K562 (cell line): Measurements from ENCODE around the gene WRAP53. TPM values are rescaled to one million over a fixed set of nuclear protein-coding genes. Genes with fewer than 3 reads are reported as not detected.

Experiments used
- BMI1 ChIP-seq: fragments of 150-350 bp; IDR thresholded peaks from 2 replicates; pipeline ENCODE4 v1.6.1; 2014; ENCODE audit warnings: low read length
- CREM ChIP-seq: IDR thresholded peaks from 2 replicates; pipeline ENCODE4 v1.6.1; 2014; ENCODE audit warnings: antibody characterized with exemption, low read depth
- FIP1L1 ChIP-seq: fragments of 200-400 bp; formaldehyde crosslinking; IDR thresholded peaks from 2 replicates; pipeline ENCODE4 v1.6.1; 2018; ENCODE audit warnings: mild to moderate bottlenecking, low read depth, low read length; ENCODE audit not compliant: poor library complexity, severe bottlenecking
- HDGF ChIP-seq: fragments of 450-650 bp; IDR thresholded peaks from 2 replicates; pipeline ENCODE4 v1.6.1; 2016
- KAT7 ChIP-seq: sonication (generic); formaldehyde crosslinking; IDR thresholded peaks from 2 replicates; pipeline ENCODE4 v1.8.0; 2022; ENCODE audit warnings: missing genetic modification reagents, mild to moderate bottlenecking, borderline replicate concordance
- POLR2AphosphoS2 ChIP-seq: IDR thresholded peaks from 2 replicates; pipeline ENCODE4 v1.6.1; 2012; ENCODE audit warnings: low read length, improper control_type of control experiment
- POLR2G ChIP-seq: fragments of 200-400 bp; formaldehyde crosslinking; IDR thresholded peaks from 2 replicates; pipeline ENCODE4 v1.6.1; 2017; ENCODE audit warnings: low read depth, mild to moderate bottlenecking, antibody characterized with exemption, low read length, moderate library complexity
- SMAD1 ChIP-seq: fragments of 150-350 bp; IDR thresholded peaks from 2 replicates; pipeline ENCODE4 v1.6.1; 2014; ENCODE audit warnings: low read length, low read depth; ENCODE audit not compliant: partially characterized antibody
- XRCC4 ChIP-seq: IDR thresholded peaks from one replicate; pipeline ENCODE4 v1.6.1; 2011; ENCODE audit not compliant: insufficient read depth, insufficient read length; ENCODE audit errors: extremely low read depth
- ZNF224 ChIP-seq: sonication (generic); formaldehyde crosslinking; IDR thresholded peaks from 2 replicates; pipeline ENCODE4 v1.8.0; 2022; ENCODE audit warnings: mild to moderate bottlenecking, missing genetic modification reagents
- ZNF282 ChIP-seq: sonication (generic); formaldehyde crosslinking; IDR thresholded peaks from 2 replicates; pipeline ENCODE4 v1.8.1; 2023; ENCODE audit warnings: missing genetic modification reagents
- ZNF583 ChIP-seq: fragments of 250-450 bp; sonication (Bioruptor Pico); IDR thresholded peaks from 2 replicates; pipeline ENCODE4 v1.4.0; 2020
- ZNF707 ChIP-seq: fragments of 250-450 bp; sonication (Bioruptor Pico); conservative IDR thresholded peaks from 2 replicates; pipeline ENCODE4 v1.8.0; 2022; ENCODE audit warnings: inconsistent platforms, mild to moderate bottlenecking, moderate library complexity
- ZNF79 ChIP-seq: fragments of 250-450 bp; sonication (Bioruptor Pico); IDR thresholded peaks from 2 replicates; pipeline ENCODE4 v1.4.0; 2020; ENCODE audit warnings: low read depth, mild to moderate bottlenecking, moderate library complexity
- polyA plus RNA-seq, 8 experiments: library from polyadenylated mRNA; depleted of rRNA in 4 of 8; stranded (reverse) in 5 of 8; unstranded in 3 of 8; fragments of >200 nt; fragmentation: Nextera tagmentation in 2 of 8; fragmentation: Illumina TruSeq in 1 of 8; extraction: Ambion mirVana in 2 of 8; extraction: Trizol in 1 of 8; gene quantifications; 2 replicates each; pipeline versions ENCODE4 v1.2.1 to v1.2.3, GENCODE V29; 2011 to 2014; ENCODE audit warnings: inconsistent platforms in 1 of 8, missing spikeins in 1 of 8
- total RNA-seq, 7 experiments: library from RNA; depleted of rRNA in 6 of 7; stranded (reverse); fragments of >200 nt in 6 of 7; fragmentation: Illumina TruSeq in 2 of 7; extraction: Trizol in 2 of 7; gene quantifications; 2 replicates each; pipeline versions ENCODE4 v1.2.1 to v1.2.3, GENCODE V29; 2011 to 2021; ENCODE audit warnings: low replicate concordance in 1 of 7
- TF ChIP-seq, protein P1 (sequence below): sonication (generic); formaldehyde crosslinking; IDR thresholded peaks from 2 replicates; pipeline ENCODE4 v1.8.0; 2022; ENCODE audit warnings: mild to moderate bottlenecking, missing genetic modification reagents
- TF ChIP-seq, protein P2 (sequence below): fragments of 450-650 bp; formaldehyde crosslinking; conservative IDR thresholded peaks from 2 replicates; pipeline ENCODE4 v1.4.0; 2022; ENCODE audit warnings: mild to moderate bottlenecking, missing genetic modification characterization
- TF ChIP-seq, protein P3 (sequence below): fragments of 450-650 bp; IDR thresholded peaks from 2 replicates; pipeline ENCODE4 v1.6.1; 2016; ENCODE audit warnings: low read depth, mild to moderate bottlenecking, moderate library complexity
- TF ChIP-seq, protein P4 (sequence below), 2 experiments: fragments of 450-650 bp; IDR thresholded peaks; 2 replicates each; pipeline ENCODE4 v1.6.1; 2016
- TF ChIP-seq, protein P5 (sequence below): sonication (generic); formaldehyde crosslinking; IDR thresholded peaks from 2 replicates; pipeline ENCODE4 v1.8.0; 2023; ENCODE audit warnings: mild to moderate bottlenecking, missing genetic modification reagents

The WRAP53 gene
- total and polyA plus RNA-seq, 9 of the 15 experiments (the other 6 are each of a cell fraction or from before 2014, with no cell fraction given) = 0.72 to 18.2 (median 13.4) TPM

DNA sequence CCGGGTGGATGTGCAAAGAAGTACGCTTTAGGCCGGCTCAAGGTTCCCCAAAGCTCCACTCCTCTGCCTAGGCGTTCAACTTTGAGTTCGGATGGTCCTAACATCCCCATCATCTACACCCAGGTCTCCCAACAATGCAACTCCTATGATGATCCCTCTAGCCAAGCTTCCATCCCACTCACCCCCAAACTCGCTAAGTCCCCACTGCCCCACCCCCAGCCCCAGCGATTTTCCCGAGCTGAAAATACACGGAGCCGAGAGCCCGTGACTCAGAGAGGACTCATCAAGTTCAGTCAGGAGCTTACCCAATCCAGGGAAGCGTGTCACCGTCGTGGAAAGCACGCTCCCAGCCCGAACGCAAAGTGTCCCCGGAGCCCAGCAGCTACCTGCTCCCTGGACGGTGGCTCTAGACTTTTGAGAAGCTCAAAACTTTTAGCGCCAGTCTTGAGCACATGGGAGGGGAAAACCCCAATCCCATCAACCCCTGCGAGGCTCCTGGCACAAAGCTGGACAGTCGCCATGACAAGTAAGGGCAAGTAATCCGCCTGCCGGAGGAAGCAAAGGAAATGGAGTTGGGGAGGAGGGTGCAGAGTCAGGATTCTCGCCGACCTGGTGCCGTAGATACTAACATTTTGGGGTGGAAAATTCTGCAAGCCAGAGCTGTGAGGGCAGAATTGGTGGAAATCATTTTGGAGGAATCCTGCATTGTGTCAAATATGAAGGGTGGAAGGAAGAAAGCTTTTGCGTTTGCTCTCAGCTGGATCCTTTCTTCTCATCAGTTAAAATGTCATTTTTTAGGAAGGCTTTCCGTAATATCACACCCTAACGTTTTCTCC is 987 bp upstream of the WRAP53 start, which contains the start of gene TP53 (continued):
- TF ChIP-seq, protein P1, sequence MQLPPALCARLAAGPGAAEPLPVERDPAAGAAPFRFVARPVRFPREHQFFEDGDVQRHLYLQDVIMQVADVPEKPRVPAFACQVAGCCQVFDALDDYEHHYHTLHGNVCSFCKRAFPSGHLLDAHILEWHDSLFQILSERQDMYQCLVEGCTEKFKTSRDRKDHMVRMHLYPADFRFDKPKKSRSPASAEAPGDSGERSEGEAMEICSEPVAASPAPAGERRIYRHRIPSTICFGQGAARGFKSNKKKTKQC (CRISPR knock-in tag) = peak; percentile 73; the same call in 1 of the 2 replicates
- no peak for TF ChIP-seq ZNF224 (CRISPR knock-in tag)
- no peak for TF ChIP-seq FIP1L1
- TF ChIP-seq, protein P2, sequence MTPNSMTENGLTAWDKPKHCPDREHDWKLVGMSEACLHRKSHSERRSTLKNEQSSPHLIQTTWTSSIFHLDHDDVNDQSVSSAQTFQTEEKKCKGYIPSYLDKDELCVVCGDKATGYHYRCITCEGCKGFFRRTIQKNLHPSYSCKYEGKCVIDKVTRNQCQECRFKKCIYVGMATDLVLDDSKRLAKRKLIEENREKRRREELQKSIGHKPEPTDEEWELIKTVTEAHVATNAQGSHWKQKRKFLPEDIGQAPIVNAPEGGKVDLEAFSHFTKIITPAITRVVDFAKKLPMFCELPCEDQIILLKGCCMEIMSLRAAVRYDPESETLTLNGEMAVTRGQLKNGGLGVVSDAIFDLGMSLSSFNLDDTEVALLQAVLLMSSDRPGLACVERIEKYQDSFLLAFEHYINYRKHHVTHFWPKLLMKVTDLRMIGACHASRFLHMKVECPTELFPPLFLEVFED (CRISPR knock-in tag) = no peak
- peak; percentile 11; the same call in 1 of the 2 replicates for TF ChIP-seq ZNF583 (CRISPR knock-in tag)
- peak; percentile 58; the same call in 1 of the 2 replicates for TF ChIP-seq CREM
- no peak for TF ChIP-seq HDGF
- TF ChIP-seq ZNF707 = no peak
- TF ChIP-seq, protein P3, sequence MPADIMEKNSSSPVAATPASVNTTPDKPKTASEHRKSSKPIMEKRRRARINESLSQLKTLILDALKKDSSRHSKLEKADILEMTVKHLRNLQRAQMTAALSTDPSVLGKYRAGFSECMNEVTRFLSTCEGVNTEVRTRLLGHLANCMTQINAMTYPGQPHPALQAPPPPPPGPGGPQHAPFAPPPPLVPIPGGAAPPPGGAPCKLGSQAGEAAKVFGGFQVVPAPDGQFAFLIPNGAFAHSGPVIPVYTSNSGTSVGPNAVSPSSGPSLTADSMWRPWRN = no peak
- peak; percentile 88; the same call in 1 of the 2 replicates for TF ChIP-seq POLR2AphosphoS2
- no peak for TF ChIP-seq ZNF79 (CRISPR knock-in tag)
- TF ChIP-seq ZNF282 (CRISPR knock-in tag) = no peak
- TF ChIP-seq XRCC4 = no peak
- peak; percentile 91 for TF ChIP-seq SMAD1
- TF ChIP-seq BMI1 = no peak
- TF ChIP-seq, protein P4, sequence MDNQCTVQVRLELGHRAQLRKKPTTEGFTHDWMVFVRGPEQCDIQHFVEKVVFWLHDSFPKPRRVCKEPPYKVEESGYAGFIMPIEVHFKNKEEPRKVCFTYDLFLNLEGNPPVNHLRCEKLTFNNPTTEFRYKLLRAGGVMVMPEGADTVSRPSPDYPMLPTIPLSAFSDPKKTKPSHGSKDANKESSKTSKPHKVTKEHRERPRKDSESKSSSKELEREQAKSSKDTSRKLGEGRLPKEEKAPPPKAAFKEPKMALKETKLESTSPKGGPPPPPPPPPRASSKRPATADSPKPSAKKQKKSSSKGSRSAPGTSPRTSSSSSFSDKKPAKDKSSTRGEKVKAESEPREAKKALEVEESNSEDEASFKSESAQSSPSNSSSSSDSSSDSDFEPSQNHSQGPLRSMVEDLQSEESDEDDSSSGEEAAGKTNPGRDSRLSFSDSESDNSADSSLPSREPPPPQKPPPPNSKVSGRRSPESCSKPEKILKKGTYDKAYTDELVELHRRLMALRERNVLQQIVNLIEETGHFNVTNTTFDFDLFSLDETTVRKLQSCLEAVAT (IDR thresholded peaks at IDR 0.05) = 0 out of 4 replicates have a peak, but pooled peaks of 1 of the 2 experiments have one; percentile 15
- TF ChIP-seq, protein P5, sequence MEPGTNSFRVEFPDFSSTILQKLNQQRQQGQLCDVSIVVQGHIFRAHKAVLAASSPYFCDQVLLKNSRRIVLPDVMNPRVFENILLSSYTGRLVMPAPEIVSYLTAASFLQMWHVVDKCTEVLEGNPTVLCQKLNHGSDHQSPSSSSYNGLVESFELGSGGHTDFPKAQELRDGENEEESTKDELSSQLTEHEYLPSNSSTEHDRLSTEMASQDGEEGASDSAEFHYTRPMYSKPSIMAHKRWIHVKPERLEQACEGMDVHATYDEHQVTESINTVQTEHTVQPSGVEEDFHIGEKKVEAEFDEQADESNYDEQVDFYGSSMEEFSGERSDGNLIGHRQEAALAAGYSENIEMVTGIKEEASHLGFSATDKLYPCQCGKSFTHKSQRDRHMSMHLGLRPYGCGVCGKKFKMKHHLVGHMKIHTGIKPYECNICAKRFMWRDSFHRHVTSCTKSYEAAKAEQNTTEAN = 0 out of 2 replicates have a peak, but pooled peaks have one; percentile 54
- TF ChIP-seq KAT7 (CRISPR knock-in tag) = peak; percentile 32; the same call in 1 of the 2 replicates
- TF ChIP-seq POLR2G = peak; percentile 92
